Measurements from ENCODE around the gene ZWILCH.

Gene ZWILCH

GRCh38 chr15:66542896-66543295 is 37.8 kb downstream of the ZWILCH start:
- no peak for DNase-seq (ENCODE audit: low read depth in 2 of 2)

GRCh38 chr15:66545255-66545654 is 40.1 kb downstream of the ZWILCH start:
- no peak for DNase-seq (ENCODE audit: low read depth in 2 of 2)

- no peak for DNase-seq (ENCODE audit: low read depth in 2 of 2)
These were observed 50.6 kb downstream of the ZWILCH start for GRCh38 chr15:66555685-66556084.

GRCh38 chr15:66558271-66558670 is 53.1 kb downstream of the ZWILCH start:
- DNase-seq (ENCODE audit: low read depth in 2 of 2) = no peak

GRCh38 chr15:66560856-66561525 is 55.9 kb downstream of the ZWILCH start:
- no peak for DNase-seq (ENCODE audit: low read depth in 2 of 2)

GRCh38 chr15:66563126-66563525 is 58.0 kb downstream of the ZWILCH start:
- no peak for DNase-seq (ENCODE audit: low read depth in 2 of 2)

GRCh38 chr15:66563566-66564110 is 58.5 kb downstream of the ZWILCH start:
- DNase-seq (ENCODE audit: low read depth in 2 of 2) = no peak

GRCh38 chr15:66564136-66565041 is 59.3 kb downstream of the ZWILCH start:
- DNase-seq (ENCODE audit: low read depth in 2 of 2) = no peak

GRCh38 chr15:66565141-66565641 is 60.1 kb downstream of the ZWILCH start:
- DNase-seq (ENCODE audit: low read depth in 2 of 2) = no peak

GRCh38 chr15:66565741-66566144 is 60.6 kb downstream of the ZWILCH start, which contains the start of gene LCTL:
LCTL (minus strand) TSS chr15:66565998; CDS start chr15:66565365, 633 bp downstream.
- DNase-seq (ENCODE audit: low read depth in 2 of 2) = peak; percentile 58 to 61

GRCh38 chr15:66566963-66567531 is 61.9 kb downstream of the ZWILCH start:
- DNase-seq (ENCODE audit: low read depth in 2 of 2) = peak; percentile 64 to 66

- DNase-seq (ENCODE audit: low read depth in 2 of 2) = no peak
These were observed 62.8 kb downstream of the ZWILCH start for GRCh38 chr15:66567897-66568296.

GRCh38 chr15:66569461-66570137 is 64.5 kb downstream of the ZWILCH start:
- DNase-seq (ENCODE audit: low read depth in 2 of 2) = no peak

- no peak for DNase-seq (ENCODE audit: low read depth in 2 of 2)
These were observed 65.2 kb downstream of the ZWILCH start for GRCh38 chr15:66570327-66570726.

GRCh38 chr15:66570842-66571478 is 65.8 kb downstream of the ZWILCH start:
- no peak for DNase-seq (ENCODE audit: low read depth in 2 of 2)

GRCh38 chr15:66572146-66572545 is 67.0 kb downstream of the ZWILCH start:
- DNase-seq (ENCODE audit: low read depth in 2 of 2) = no peak

GRCh38 chr15:66573348-66573718 is 68.2 kb downstream of the ZWILCH start:
- DNase-seq (ENCODE audit: low read depth in 2 of 2) = no peak

GRCh38 chr15:66573719-66574595 is 68.8 kb downstream of the ZWILCH start:
- DNase-seq (ENCODE audit: low read depth in 2 of 2) = peak; percentile 95

- DNase-seq (ENCODE audit: low read depth in 2 of 2) = no peak
These were observed 69.4 kb downstream of the ZWILCH start for GRCh38 chr15:66574596-66574950.

- no peak for DNase-seq (ENCODE audit: low read depth in 2 of 2)
These were observed 73.3 kb downstream of the ZWILCH start for GRCh38 chr15:66578286-66578875.
